Liver (tissue), 9 donors: ENCODE results near the gene CACNA1S. TPM values are rescaled to one million over a fixed set of nuclear protein-coding genes. Genes with fewer than 3 reads are reported as not detected.

Experiments
- DNase-seq: peaks from one replicate; pipeline ENCODE4 v3.0.0-alpha.2; 2017; ENCODE audit warnings: low spot score
- H3K27ac ChIP-seq, 2 donors: one replicate each; pipeline ENCODE4 v1.7.0; 2013; ENCODE audit warnings: inconsistent platforms in 2 of 2, low read length in 2 of 2, control low read depth in 1 of 2, low read depth in 1 of 2, mild to moderate bottlenecking in 1 of 2
- H3K27me3 ChIP-seq, 4 donors: one replicate each; pipeline versions ENCODE4 v1.6.1 to v1.7.0; 2013; ENCODE audit warnings: low read length in 3 of 4, inconsistent platforms in 1 of 4, mild to moderate bottlenecking in 1 of 4, moderate library complexity in 1 of 4; ENCODE audit not compliant: control insufficient read depth in 4 of 4, insufficient read depth in 4 of 4
- H3K36me3 ChIP-seq, 4 donors: one replicate each; pipeline versions ENCODE4 v1.6.1 to v1.7.0; 2013; ENCODE audit warnings: low read length in 3 of 4, mild to moderate bottlenecking in 3 of 4, low read depth in 1 of 4, moderate library complexity in 1 of 4; ENCODE audit not compliant: control insufficient read depth in 4 of 4, insufficient read depth in 3 of 4
- H3K4me1 ChIP-seq, 4 donors: one replicate each; pipeline versions ENCODE4 v1.6.1 to v1.7.0; 2013; ENCODE audit warnings: low read length in 3 of 4, mild to moderate bottlenecking in 3 of 4, moderate library complexity in 1 of 4; ENCODE audit not compliant: control insufficient read depth in 4 of 4, insufficient read depth in 4 of 4
- H3K4me3 ChIP-seq, 3 donors: one replicate each; pipeline versions ENCODE4 v1.6.1 to v1.7.0; 2013; ENCODE audit warnings: low read length in 3 of 3, control low read depth in 1 of 3, low read depth in 1 of 3, mild to moderate bottlenecking in 1 of 3
- H3K9ac ChIP-seq, 2 donors: one replicate each; pipeline ENCODE4 v1.7.0; 2013; ENCODE audit warnings: low read length in 2 of 2, mild to moderate bottlenecking in 2 of 2, moderate library complexity in 2 of 2, control low read depth in 1 of 2, low read depth in 1 of 2
- H3K9me3 ChIP-seq, 4 donors: one replicate each; pipeline versions ENCODE4 v1.6.1 to v1.7.0; 2013; ENCODE audit warnings: low read length in 3 of 4; ENCODE audit not compliant: control insufficient read depth in 4 of 4
- EGR1 ChIP-seq, 2 donors: IDR thresholded peaks; 2 replicates each; pipeline ENCODE4 v1.6.1; 2016 to 2018; ENCODE audit warnings: antibody characterized with exemption in 2 of 2, low read depth in 2 of 2
- FOXA1 ChIP-seq: IDR thresholded peaks from 2 replicates; pipeline ENCODE4 v1.6.1; 2016; ENCODE audit warnings: antibody characterized with exemption
- FOXA2 ChIP-seq: IDR thresholded peaks from 2 replicates; pipeline ENCODE4 v1.6.1; 2016; ENCODE audit warnings: antibody characterized with exemption
- GABPA ChIP-seq, 2 donors: IDR thresholded peaks in 1 of 2; conservative IDR thresholded peaks in 1 of 2; 2 replicates each; pipeline ENCODE4 v1.6.1; 2016; ENCODE audit warnings: antibody characterized with exemption in 2 of 2, mild to moderate bottlenecking in 1 of 2, moderate library complexity in 1 of 2
- HNF4G ChIP-seq: IDR thresholded peaks from 2 replicates; pipeline ENCODE4 v1.6.1; 2016; ENCODE audit warnings: antibody characterized with exemption
- JUND ChIP-seq, 2 donors: IDR thresholded peaks; 2 replicates each; pipeline ENCODE4 v1.6.1; 2016; ENCODE audit warnings: antibody characterized with exemption in 2 of 2
- NR2F2 ChIP-seq: IDR thresholded peaks from 2 replicates; pipeline ENCODE4 v1.6.1; 2016; ENCODE audit warnings: antibody characterized with exemption
- RAD21 ChIP-seq, 2 donors: IDR thresholded peaks; 2 replicates each; pipeline ENCODE4 v1.6.1; 2016; ENCODE audit warnings: antibody characterized with exemption in 2 of 2, mild to moderate bottlenecking in 2 of 2
- RXRA ChIP-seq, 2 donors: IDR thresholded peaks; 2 replicates each; pipeline ENCODE4 v1.6.1; 2017 to 2018; ENCODE audit warnings: antibody characterized with exemption in 2 of 2, mild to moderate bottlenecking in 1 of 2
- SP1 ChIP-seq: IDR thresholded peaks from 2 replicates; pipeline ENCODE4 v1.6.1; 2018; ENCODE audit warnings: antibody characterized with exemption, mild to moderate bottlenecking
- TAF1 ChIP-seq: conservative IDR thresholded peaks from 2 replicates; pipeline ENCODE4 v1.6.1; 2016; ENCODE audit warnings: antibody characterized with exemption, mild to moderate bottlenecking
- YY1 ChIP-seq: IDR thresholded peaks from 2 replicates; pipeline ENCODE4 v1.6.1; 2016; ENCODE audit warnings: antibody characterized with exemption, mild to moderate bottlenecking
- WGBS: extraction: QIAGEN DNeasy Blood & Tissue Kit; methylation state at CpG from one replicate; pipeline ENCODE4 v1.1.7; 2013; 5-methylcytosine and 5-hydroxymethylcytosine counted together
- polyA plus RNA-seq, 2 donors: library from polyadenylated mRNA; stranded (reverse) in 1 of 2; unstranded in 1 of 2; fragments of 200-250 nt in 1 of 2; fragments of >200 nt in 1 of 2; fragmentation: Nextera tagmentation in 1 of 2; extraction: Ambion mirVana in 1 of 2; gene quantifications; one replicate each; pipeline versions ENCODE4 v1.2.1 to v1.2.3, GENCODE V29; 2013 to 2015
- total RNA-seq, 2 donors: library from RNA; depleted of rRNA; stranded (reverse); fragments of >200 nt; gene quantifications; one replicate each; pipeline ENCODE4 v1.2.3, GENCODE V29; 2014
- TF ChIP-seq, protein P1 (sequence below): fragments of 150-350 bp; IDR thresholded peaks from 2 replicates; pipeline ENCODE4 v1.5.1; 2017; ENCODE audit warnings: improper control_type of control experiment, low read depth, low read length; ENCODE audit not compliant: missing input control
- TF ChIP-seq, protein P2 (sequence below): IDR thresholded peaks from 2 replicates; pipeline ENCODE4 v1.6.1; 2016; ENCODE audit warnings: antibody characterized with exemption
- TF ChIP-seq, protein P3 (sequence below): IDR thresholded peaks from 2 replicates; pipeline ENCODE4 v1.6.1; 2016; ENCODE audit warnings: antibody characterized with exemption, mild to moderate bottlenecking
- TF ChIP-seq, protein P4 (sequence below): IDR thresholded peaks from 2 replicates; pipeline ENCODE4 v1.6.1; 2016; ENCODE audit warnings: antibody characterized with exemption
- donor health status: healthy.
- donor health status: healthy.
- donor health status: healthy.
- donor health status: healthy.
- donor health status: healthy.

The CACNA1S gene
- total and polyA plus RNA-seq, 4 donors = under 0.01 to 0.33 TPM; not detected in 2

DNA sequence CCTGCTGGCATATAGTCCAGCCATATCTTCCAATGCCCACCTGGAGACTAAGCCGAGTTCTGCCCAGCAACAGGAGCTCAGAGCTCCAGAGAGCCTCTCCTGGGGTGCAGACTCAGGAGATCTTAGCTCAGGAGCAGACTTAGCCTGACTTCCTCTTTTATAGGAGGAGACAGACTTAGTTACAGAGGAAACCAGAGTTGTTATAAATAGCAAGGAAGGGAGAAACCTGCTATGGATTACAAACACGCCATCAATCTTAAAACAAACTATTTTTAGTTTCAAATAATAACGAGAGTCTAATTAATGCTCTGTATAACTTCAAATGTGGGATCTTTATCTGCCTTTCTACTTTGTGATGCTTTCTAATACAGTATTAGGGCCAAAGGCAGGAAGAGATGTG is 85.4 kb downstream of the CACNA1S start (continued):
- TF ChIP-seq, protein P1, sequence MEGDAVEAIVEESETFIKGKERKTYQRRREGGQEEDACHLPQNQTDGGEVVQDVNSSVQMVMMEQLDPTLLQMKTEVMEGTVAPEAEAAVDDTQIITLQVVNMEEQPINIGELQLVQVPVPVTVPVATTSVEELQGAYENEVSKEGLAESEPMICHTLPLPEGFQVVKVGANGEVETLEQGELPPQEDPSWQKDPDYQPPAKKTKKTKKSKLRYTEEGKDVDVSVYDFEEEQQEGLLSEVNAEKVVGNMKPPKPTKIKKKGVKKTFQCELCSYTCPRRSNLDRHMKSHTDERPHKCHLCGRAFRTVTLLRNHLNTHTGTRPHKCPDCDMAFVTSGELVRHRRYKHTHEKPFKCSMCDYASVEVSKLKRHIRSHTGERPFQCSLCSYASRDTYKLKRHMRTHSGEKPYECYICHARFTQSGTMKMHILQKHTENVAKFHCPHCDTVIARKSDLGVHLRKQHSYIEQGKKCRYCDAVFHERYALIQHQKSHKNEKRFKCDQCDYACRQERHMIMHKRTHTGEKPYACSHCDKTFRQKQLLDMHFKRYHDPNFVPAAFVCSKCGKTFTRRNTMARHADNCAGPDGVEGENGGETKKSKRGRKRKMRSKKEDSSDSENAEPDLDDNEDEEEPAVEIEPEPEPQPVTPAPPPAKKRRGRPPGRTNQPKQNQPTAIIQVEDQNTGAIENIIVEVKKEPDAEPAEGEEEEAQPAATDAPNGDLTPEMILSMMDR = no peak

DNA sequence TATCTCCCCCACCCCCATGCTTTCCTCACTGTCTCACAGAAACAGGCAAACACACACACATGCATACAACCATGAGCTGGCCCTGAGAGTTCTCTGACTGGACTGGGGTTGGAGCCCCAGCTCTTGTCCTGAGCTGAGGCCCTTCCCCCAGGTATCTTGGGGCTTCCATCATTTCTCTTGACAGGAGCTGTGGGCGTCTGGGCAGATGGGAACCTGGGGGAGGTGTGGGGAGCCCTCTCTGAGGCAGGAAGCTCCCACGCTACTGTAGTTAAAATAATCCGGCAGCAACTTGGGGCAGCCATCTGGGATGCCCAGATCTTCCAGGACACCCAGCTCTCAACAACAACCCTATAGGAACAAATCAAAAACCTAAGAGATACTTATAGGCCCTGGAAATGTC is 86.0 kb downstream of the CACNA1S start:
- Histone ChIP-seq H3K9ac (no peak overlapping the region), H3K4me3 (no peak overlapping the region), H3K27ac (no peak overlapping the region), H3K27me3 (no peaks in the 10 kb centered on the region), H3K4me1 (peaks cover 2 to 24% (median 14%) of the 10 kb centered on the region in 4 donors), H3K36me3 (no peaks in the 10 kb centered on the region), H3K9me3 (no peaks in the 10 kb centered on the region)
- TF ChIP-seq, protein P1 = no peak
- TF ChIP-seq HNF4G (no peak), EGR1 (IDR thresholded peaks at IDR 0.05; ENCODE audit: low read depth in 2 of 2) (no peak), RXRA (IDR thresholded peaks at IDR 0.05) (no peak)
- TF ChIP-seq, protein P2, sequence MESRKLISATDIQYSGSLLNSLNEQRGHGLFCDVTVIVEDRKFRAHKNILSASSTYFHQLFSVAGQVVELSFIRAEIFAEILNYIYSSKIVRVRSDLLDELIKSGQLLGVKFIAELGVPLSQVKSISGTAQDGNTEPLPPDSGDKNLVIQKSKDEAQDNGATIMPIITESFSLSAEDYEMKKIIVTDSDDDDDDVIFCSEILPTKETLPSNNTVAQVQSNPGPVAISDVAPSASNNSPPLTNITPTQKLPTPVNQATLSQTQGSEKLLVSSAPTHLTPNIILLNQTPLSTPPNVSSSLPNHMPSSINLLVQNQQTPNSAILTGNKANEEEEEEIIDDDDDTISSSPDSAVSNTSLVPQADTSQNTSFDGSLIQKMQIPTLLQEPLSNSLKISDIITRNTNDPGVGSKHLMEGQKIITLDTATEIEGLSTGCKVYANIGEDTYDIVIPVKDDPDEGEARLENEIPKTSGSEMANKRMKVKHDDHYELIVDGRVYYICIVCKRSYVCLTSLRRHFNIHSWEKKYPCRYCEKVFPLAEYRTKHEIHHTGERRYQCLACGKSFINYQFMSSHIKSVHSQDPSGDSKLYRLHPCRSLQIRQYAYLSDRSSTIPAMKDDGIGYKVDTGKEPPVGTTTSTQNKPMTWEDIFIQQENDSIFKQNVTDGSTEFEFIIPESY = no peak
- no peak for DNase-seq
- WGBS = 83% methylated on average over 3 of the region's 3 CpGs

DNA sequence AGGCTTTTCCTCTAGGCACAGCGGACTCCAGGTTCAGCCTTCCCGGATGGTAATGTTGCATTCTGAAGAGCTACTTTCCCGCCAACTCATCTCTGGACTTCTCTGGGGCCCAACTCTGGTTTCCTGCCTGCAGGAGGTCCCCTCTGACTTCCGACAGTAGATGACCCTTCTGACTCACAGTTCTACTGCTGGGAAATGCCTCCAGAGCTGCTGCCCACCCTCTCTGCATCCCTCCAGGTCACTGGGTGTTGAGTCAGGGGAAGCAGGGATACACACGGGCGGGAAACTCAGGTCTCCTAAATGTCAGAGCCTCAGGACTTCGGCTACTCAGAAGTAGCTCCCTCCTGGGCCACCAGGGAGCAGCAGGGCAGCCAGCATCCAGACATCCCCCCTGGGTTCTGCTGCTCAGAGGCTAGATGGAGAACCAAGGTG is 86.6 kb downstream of the CACNA1S start:
- Histone ChIP-seq H3K27me3 (no peaks in the 10 kb centered on the region), H3K4me3 (no peak overlapping the region), H3K27ac (no peak overlapping the region), H3K9me3 (no peaks in the 10 kb centered on the region), H3K4me1 (peaks cover 2 to 24% (median 14%) of the 10 kb centered on the region in 4 donors), H3K9ac (no peak overlapping the region), H3K36me3 (no peaks in the 10 kb centered on the region)
- TF ChIP-seq SP1 (no peak), NR2F2 (no peak), FOXA1 (no peak)
- 69% methylated on average over 7 of the region's 7 CpGs for WGBS
- DNase-seq = no peak

DNA sequence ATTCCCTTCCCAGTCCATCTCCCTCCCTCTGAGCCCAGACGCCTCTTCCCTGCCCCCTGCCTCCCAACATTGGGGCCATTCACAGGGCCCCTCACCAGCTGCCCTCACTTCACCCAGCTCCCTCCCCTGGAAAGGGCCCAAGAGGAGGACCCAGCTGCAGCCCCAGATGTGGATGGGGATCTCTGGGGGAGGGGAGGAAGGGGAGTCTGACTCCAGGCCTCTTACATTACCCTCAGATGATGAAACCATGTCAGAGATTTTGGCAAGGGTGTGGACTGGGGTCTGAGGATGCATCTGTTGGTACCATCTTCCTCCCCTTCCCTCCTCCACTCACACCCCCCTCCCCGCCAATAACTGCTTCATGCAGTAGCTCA is 87.6 kb downstream of the CACNA1S start:
- H3K9ac ChIP-seq = no peak overlapping the region
- H3K4me3 ChIP-seq = no peak overlapping the region
- H3K27me3 ChIP-seq = no peaks in the 10 kb centered on the region
- no peak overlapping the region for H3K27ac ChIP-seq
- WGBS = 92% methylated on average over 2 of the region's 2 CpGs
- no peaks in the 10 kb centered on the region for H3K9me3 ChIP-seq
- no peak for DNase-seq
- H3K4me1 ChIP-seq = peaks cover 2 to 24% (median 15%) of the 10 kb centered on the region in 4 donors
- H3K36me3 ChIP-seq = no peaks in the 10 kb centered on the region
- TF ChIP-seq FOXA2 (no peak), FOXA1 (no peak), SP1 (no peak), RXRA (IDR thresholded peaks at IDR 0.05) (no peak), GABPA (IDR thresholded peaks at IDR 0.05 in 1 of 2, conservative IDR thresholded peaks at IDR 0.05 in 1 of 2) (no peak), RAD21 (IDR thresholded peaks at IDR 0.05) (no peak), YY1 (no peak), TAF1 (no peak), NR2F2 (no peak), EGR1 (IDR thresholded peaks at IDR 0.05; ENCODE audit: low read depth in 2 of 2) (no peak), JUND (IDR thresholded peaks at IDR 0.05) (no peak)
- TF ChIP-seq, protein P3, sequence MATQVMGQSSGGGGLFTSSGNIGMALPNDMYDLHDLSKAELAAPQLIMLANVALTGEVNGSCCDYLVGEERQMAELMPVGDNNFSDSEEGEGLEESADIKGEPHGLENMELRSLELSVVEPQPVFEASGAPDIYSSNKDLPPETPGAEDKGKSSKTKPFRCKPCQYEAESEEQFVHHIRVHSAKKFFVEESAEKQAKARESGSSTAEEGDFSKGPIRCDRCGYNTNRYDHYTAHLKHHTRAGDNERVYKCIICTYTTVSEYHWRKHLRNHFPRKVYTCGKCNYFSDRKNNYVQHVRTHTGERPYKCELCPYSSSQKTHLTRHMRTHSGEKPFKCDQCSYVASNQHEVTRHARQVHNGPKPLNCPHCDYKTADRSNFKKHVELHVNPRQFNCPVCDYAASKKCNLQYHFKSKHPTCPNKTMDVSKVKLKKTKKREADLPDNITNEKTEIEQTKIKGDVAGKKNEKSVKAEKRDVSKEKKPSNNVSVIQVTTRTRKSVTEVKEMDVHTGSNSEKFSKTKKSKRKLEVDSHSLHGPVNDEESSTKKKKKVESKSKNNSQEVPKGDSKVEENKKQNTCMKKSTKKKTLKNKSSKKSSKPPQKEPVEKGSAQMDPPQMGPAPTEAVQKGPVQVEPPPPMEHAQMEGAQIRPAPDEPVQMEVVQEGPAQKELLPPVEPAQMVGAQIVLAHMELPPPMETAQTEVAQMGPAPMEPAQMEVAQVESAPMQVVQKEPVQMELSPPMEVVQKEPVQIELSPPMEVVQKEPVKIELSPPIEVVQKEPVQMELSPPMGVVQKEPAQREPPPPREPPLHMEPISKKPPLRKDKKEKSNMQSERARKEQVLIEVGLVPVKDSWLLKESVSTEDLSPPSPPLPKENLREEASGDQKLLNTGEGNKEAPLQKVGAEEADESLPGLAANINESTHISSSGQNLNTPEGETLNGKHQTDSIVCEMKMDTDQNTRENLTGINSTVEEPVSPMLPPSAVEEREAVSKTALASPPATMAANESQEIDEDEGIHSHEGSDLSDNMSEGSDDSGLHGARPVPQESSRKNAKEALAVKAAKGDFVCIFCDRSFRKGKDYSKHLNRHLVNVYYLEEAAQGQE = no peak
- TF ChIP-seq, protein P4, sequence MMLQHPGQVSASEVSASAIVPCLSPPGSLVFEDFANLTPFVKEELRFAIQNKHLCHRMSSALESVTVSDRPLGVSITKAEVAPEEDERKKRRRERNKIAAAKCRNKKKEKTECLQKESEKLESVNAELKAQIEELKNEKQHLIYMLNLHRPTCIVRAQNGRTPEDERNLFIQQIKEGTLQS = no peak
